MM.1S (cell line): ENCODE data around the gene BBS1.

Experiments
- DNase-seq: peaks from one replicate; pipeline ENCODE4 v3.0.0-alpha.2; 2015
- H2AFZ ChIP-seq: fragments of 300-600 bp; sonication (generic); 2 replicates; pipeline ENCODE4 v1.6.0; 2016; ENCODE audit warnings: antibody characterized with exemption, low read length
- H3F3A ChIP-seq: fragments of 300-600 bp; sonication (generic); 2 replicates; pipeline ENCODE4 v1.6.1; 2016; ENCODE audit warnings: mild to moderate bottlenecking, antibody characterized with exemption, low read length, moderate library complexity, mixed read lengths; ENCODE audit not compliant: insufficient read depth
- H3K27ac ChIP-seq: fragments of 300-600 bp; sonication (generic); 2 replicates; pipeline ENCODE4 v1.5.1; 2016; ENCODE audit warnings: mild to moderate bottlenecking, low read length
- H3K27me3 ChIP-seq: fragments of 300-600 bp; sonication (generic); replicated peaks from 2 replicates; pipeline ENCODE4 v1.6.0; 2016; ENCODE audit warnings: low read length; ENCODE audit not compliant: insufficient read depth
- H3K36me3 ChIP-seq: fragments of 300-600 bp; sonication (generic); replicated peaks from 2 replicates; pipeline ENCODE4 v1.6.1; 2016; ENCODE audit warnings: mild to moderate bottlenecking, low read length, mixed read lengths; ENCODE audit not compliant: insufficient read depth
- H3K4me1 ChIP-seq: fragments of 300-600 bp; sonication (generic); 2 replicates; pipeline ENCODE4 v1.6.1; 2016; ENCODE audit warnings: low read length, mixed read lengths
- H3K4me2 ChIP-seq: fragments of 300-600 bp; sonication (generic); 2 replicates; pipeline ENCODE4 v1.6.0; 2016; ENCODE audit warnings: low read depth, low read length
- H3K4me3 ChIP-seq: fragments of 300-600 bp; sonication (generic); 2 replicates; pipeline ENCODE4 v1.5.1; 2016; ENCODE audit warnings: low read length, mixed read lengths
- H3K79me2 ChIP-seq: fragments of 300-600 bp; sonication (generic); 2 replicates; pipeline ENCODE4 v1.6.1; 2016; ENCODE audit warnings: mixed run types, low read length, mixed read lengths
- H3K9ac ChIP-seq: fragments of 300-600 bp; sonication (generic); 2 replicates; pipeline ENCODE4 v1.6.1; 2016; ENCODE audit warnings: low read length, mixed read lengths
- H3K9me2 ChIP-seq: fragments of 300-600 bp; sonication (generic); replicated peaks from 2 replicates; pipeline ENCODE4 v1.6.1; 2016; ENCODE audit warnings: mild to moderate bottlenecking, low read length, mixed read lengths; ENCODE audit not compliant: insufficient read depth
- H3K9me3 ChIP-seq: fragments of 300-600 bp; sonication (generic); replicated peaks from 2 replicates; pipeline ENCODE4 v1.6.1; 2016; ENCODE audit warnings: mild to moderate bottlenecking, low read length, mixed read lengths; ENCODE audit not compliant: insufficient read depth
- H4K20me1 ChIP-seq: fragments of 300-600 bp; sonication (generic); 2 replicates; pipeline ENCODE4 v1.6.1; 2016; ENCODE audit warnings: mild to moderate bottlenecking, low read length, moderate library complexity, mixed read lengths; ENCODE audit not compliant: insufficient read depth
- EZH2 ChIP-seq: fragments of 300-600 bp; sonication (generic); optimal IDR thresholded peaks from 2 replicates; pipeline ENCODE3; 2017; ENCODE audit warnings: low read depth, mild to moderate bottlenecking, antibody characterized with exemption, low read length, mixed read lengths
- EZH2phosphoT487 ChIP-seq: fragments of 300-600 bp; sonication (generic); IDR thresholded peaks from 2 replicates; pipeline ENCODE4 v1.6.1; 2018; ENCODE audit warnings: antibody characterized with exemption, low read length
- TF ChIP-seq, protein P1 (sequence below): fragments of 300-600 bp; sonication (generic); IDR thresholded peaks from 2 replicates; pipeline ENCODE4 v1.5.1; 2016; ENCODE audit warnings: antibody characterized with exemption, low read length, mixed read lengths

Gene BBS1

DNA sequence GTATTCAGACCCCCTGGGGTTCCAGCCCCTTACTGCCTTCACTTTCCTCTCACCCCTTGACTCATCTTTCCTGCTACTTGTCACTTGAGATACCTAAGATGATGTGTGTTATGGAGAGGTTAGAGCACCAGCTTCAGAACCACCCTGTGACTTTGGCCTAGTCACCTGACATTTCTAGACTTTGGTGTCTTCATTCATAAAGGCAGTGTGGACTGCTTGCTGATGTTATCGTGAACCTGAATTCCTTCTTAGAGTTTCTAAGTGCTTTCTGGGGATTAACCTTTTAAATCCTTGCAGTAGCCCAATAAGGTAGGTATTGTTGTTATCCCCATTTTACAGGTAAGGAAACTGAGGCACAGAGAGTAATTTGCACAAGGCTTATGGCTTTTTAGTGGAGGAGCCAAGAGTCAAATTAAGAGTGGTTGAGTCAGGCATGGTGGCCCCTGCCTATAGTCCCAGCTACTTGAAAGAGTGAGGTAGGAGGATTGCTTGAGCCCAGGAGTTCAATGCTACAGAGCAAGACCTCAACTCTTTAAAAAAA is 5.1 kb upstream of the BBS1 start:
- Histone ChIP-seq H3K4me3 (no peak overlapping the region), H4K20me1 (no peaks in the 10 kb centered on the region), H3K9ac (no peak overlapping the region), H3K79me2 (no peaks in the 10 kb centered on the region), H2AFZ (no peak overlapping the region), H3K9me2 (no peaks in the 10 kb centered on the region), H3K27me3 (no peaks in the 10 kb centered on the region), H3K4me1 (no peaks in the 10 kb centered on the region), H3K36me3 (no peaks in the 10 kb centered on the region; the same call in 1 of the 2 replicates), H3K27ac (no peak overlapping the region), H3F3A (no peaks in the 10 kb centered on the region), H3K9me3 (no peaks in the 10 kb centered on the region), H3K4me2 (no peak overlapping the region)
- TF ChIP-seq EZH2phosphoT487 (no peak), EZH2 (no peak)
- TF ChIP-seq, protein P1, sequence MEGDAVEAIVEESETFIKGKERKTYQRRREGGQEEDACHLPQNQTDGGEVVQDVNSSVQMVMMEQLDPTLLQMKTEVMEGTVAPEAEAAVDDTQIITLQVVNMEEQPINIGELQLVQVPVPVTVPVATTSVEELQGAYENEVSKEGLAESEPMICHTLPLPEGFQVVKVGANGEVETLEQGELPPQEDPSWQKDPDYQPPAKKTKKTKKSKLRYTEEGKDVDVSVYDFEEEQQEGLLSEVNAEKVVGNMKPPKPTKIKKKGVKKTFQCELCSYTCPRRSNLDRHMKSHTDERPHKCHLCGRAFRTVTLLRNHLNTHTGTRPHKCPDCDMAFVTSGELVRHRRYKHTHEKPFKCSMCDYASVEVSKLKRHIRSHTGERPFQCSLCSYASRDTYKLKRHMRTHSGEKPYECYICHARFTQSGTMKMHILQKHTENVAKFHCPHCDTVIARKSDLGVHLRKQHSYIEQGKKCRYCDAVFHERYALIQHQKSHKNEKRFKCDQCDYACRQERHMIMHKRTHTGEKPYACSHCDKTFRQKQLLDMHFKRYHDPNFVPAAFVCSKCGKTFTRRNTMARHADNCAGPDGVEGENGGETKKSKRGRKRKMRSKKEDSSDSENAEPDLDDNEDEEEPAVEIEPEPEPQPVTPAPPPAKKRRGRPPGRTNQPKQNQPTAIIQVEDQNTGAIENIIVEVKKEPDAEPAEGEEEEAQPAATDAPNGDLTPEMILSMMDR = no peak
- no peak for DNase-seq

DNA sequence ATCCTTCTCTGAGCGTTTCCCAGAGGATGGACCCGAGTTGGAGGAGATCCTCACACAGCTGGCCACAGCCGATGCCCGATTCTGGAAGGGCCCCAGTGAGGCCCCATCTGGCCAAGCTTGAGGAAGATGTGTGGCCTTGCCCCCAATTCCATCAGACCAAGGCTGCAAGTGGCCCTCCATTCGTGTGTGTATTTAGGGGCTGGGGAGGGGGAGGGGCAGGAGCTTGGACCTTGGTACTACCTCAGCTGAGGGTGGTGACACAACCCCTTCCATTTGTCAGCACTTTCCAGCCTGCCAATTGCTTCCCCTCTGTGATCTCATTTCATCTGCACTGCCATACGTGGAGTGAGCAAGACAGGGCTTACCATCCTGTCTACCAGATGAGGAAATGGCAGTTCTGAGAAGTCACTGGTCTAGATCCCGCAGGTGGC is 1.3 kb upstream of the BBS1 start:
- Histone ChIP-seq H3K36me3 (no peaks in the 10 kb centered on the region; the same call in 1 of the 2 replicates), H3K9ac (no peak overlapping the region)

DNA sequence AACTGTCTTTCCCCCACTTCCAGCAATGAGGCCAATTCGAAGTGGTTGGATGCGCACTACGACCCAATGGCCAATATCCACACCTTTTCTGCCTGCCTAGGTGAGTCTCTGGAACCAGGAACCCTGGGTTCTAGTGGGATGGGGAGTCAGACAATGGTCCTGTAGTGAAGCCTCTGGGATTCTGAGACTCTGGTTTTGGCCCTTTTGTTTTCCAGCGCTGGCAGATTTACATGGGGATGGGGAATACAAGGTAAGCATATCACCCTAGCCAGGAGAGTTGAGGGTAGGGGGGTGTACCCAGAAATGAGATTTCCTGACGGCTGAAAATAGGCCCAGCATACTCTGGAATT is 530 bp downstream of the BBS1 start:
- no peak for TF ChIP-seq EZH2
- no peak for TF ChIP-seq EZH2phosphoT487
- TF ChIP-seq, protein P1 = no peak
- Histone ChIP-seq H3K9ac (peak overlapping the region; percentile 63; the same call in 1 of the 2 replicates), H2AFZ (peak overlapping the region; percentile 84), H3K4me2 (peak overlapping the region; percentile 95), H3K9me2 (no peaks in the 10 kb centered on the region), H3F3A (no peaks in the 10 kb centered on the region), H3K27me3 (no peaks in the 10 kb centered on the region), H3K79me2 (peaks cover 13% of the 10 kb centered on the region), H3K4me1 (peaks cover 4% of the 10 kb centered on the region; the same call in 1 of the 2 replicates), H3K27ac (no peak overlapping the region), H3K4me3 (peak overlapping the region; percentile 93), H3K36me3 (no peaks in the 10 kb centered on the region; the same call in 1 of the 2 replicates), H4K20me1 (no peaks in the 10 kb centered on the region), H3K9me3 (no peaks in the 10 kb centered on the region)
- DNase-seq = no peak

More for the DNA sequence above, 1.3 kb upstream of the BBS1 start:
- H3K4me2 ChIP-seq = no peak overlapping the region
- no peaks in the 10 kb centered on the region for H3F3A ChIP-seq
- H3K9me2 ChIP-seq = no peaks in the 10 kb centered on the region
- H3K9me3 ChIP-seq = no peaks in the 10 kb centered on the region
- no peaks in the 10 kb centered on the region for H3K27me3 ChIP-seq
- H3K27ac ChIP-seq = no peak overlapping the region
- peaks cover 13% of the 10 kb centered on the region for H3K79me2 ChIP-seq
- DNase-seq = no peak
- TF ChIP-seq, protein P1 = no peak
- no peak for TF ChIP-seq EZH2phosphoT487
- no peak for TF ChIP-seq EZH2
- no peaks in the 10 kb centered on the region for H4K20me1 ChIP-seq
- no peak overlapping the region for H2AFZ ChIP-seq
- peaks cover 4% of the 10 kb centered on the region; the same call in 1 of the 2 replicates for H3K4me1 ChIP-seq
- no peak overlapping the region for H3K4me3 ChIP-seq
